H9 (cell line): ENCODE results near the gene ELMOD3. TPM values are rescaled to one million over a fixed set of nuclear protein-coding genes. Genes with fewer than 3 reads are reported as not detected.
A peak's percentile ranks its signal among the peaks of the same experiment; 100 is the strongest.

ENCODE experiments used
- DNase-seq: peaks from one replicate; pipeline ENCODE4 v3.0.0-alpha.2; 2017
- H2AFZ ChIP-seq: one replicate; pipeline ENCODE4 v1.6.1; 2013; ENCODE audit warnings: mild to moderate bottlenecking, low read length, control low read depth, moderate library complexity
- H2AK5ac ChIP-seq: 2 replicates; pipeline ENCODE4 v1.6.1; 2013; ENCODE audit warnings: low read length, control low read depth, mixed read lengths; ENCODE audit not compliant: insufficient read length
- H2BK120ac ChIP-seq: one replicate; pipeline ENCODE4 v1.6.1; 2013; ENCODE audit warnings: low read depth, mild to moderate bottlenecking, low read length, control low read depth, inconsistent platforms; ENCODE audit not compliant: poor library complexity, severe bottlenecking
- H2BK12ac ChIP-seq: 2 replicates; pipeline ENCODE4 v1.6.1; 2013; ENCODE audit warnings: low read length, control low read depth, mixed read lengths, low read depth; ENCODE audit not compliant: insufficient read length
- H2BK15ac ChIP-seq: 2 replicates; pipeline ENCODE4 v1.6.1; 2013; ENCODE audit warnings: low read depth, low read length, control low read depth
- H2BK20ac ChIP-seq: one replicate; pipeline ENCODE4 v1.6.1; 2013; ENCODE audit warnings: low read depth, mild to moderate bottlenecking, low read length, control low read depth, inconsistent platforms; ENCODE audit not compliant: poor library complexity, severe bottlenecking
- H2BK5ac ChIP-seq: 2 replicates; pipeline ENCODE4 v1.6.1; 2013; ENCODE audit warnings: low read length, control low read depth, mixed read lengths; ENCODE audit not compliant: insufficient read length
- H3K14ac ChIP-seq: 2 replicates; pipeline ENCODE4 v1.6.1; 2013; ENCODE audit warnings: low read length, control low read depth; ENCODE audit not compliant: insufficient read depth
- H3K18ac ChIP-seq: 2 replicates; pipeline ENCODE4 v1.6.1; 2013; ENCODE audit warnings: low read depth, mild to moderate bottlenecking, mixed read lengths, low read length, control low read depth; ENCODE audit not compliant: insufficient read length
- H3K23ac ChIP-seq: 2 replicates; pipeline ENCODE4 v1.6.1; 2013; ENCODE audit warnings: low read length, control low read depth, mixed read lengths, low read depth; ENCODE audit not compliant: insufficient read length
- H3K23me2 ChIP-seq: 2 replicates; pipeline ENCODE4 v1.6.1; 2013; ENCODE audit warnings: low read depth, mild to moderate bottlenecking, mixed read lengths, low read length, control low read depth; ENCODE audit not compliant: insufficient read length, poor library complexity, severe bottlenecking
- H3K27ac ChIP-seq: 2 replicates; pipeline ENCODE4 v1.5.1; 2013; ENCODE audit warnings: low read length, control low read depth, mixed read lengths, low read depth; ENCODE audit not compliant: insufficient read length
- H3K27me3 ChIP-seq: 2 replicates; pipeline ENCODE4 v1.6.1; 2013; ENCODE audit warnings: low read length, control low read depth, inconsistent platforms; ENCODE audit not compliant: insufficient read depth
- H3K4ac ChIP-seq: 2 replicates; pipeline ENCODE4 v1.6.1; 2013; ENCODE audit warnings: low read depth, mild to moderate bottlenecking, control low read depth, inconsistent platforms, low read length, moderate library complexity
- H3K4me1 ChIP-seq: 2 replicates; pipeline ENCODE4 v1.6.1; 2013; ENCODE audit warnings: low read length, control low read depth, inconsistent platforms; ENCODE audit not compliant: insufficient read depth
- H3K4me2 ChIP-seq: 2 replicates; pipeline ENCODE4 v1.6.1; 2013; ENCODE audit warnings: low read length, control low read depth, mixed read lengths; ENCODE audit not compliant: insufficient read length, insufficient read depth
- H3K56ac ChIP-seq: 2 replicates; pipeline ENCODE4 v1.6.1; 2013; ENCODE audit warnings: low read depth, mild to moderate bottlenecking, mixed read lengths, low read length, control low read depth; ENCODE audit not compliant: insufficient read length
- H3K79me1 ChIP-seq: 2 replicates; pipeline ENCODE4 v1.6.1; 2013; ENCODE audit warnings: low read depth, mild to moderate bottlenecking, moderate library complexity, low read length, control low read depth, inconsistent platforms; ENCODE audit not compliant: insufficient read depth, poor library complexity, severe bottlenecking
- H3K79me2 ChIP-seq: 2 replicates; pipeline ENCODE4 v1.6.1; 2013; ENCODE audit warnings: low read length, control low read depth, inconsistent platforms; ENCODE audit not compliant: insufficient read depth
- H3K9ac ChIP-seq: 2 replicates; pipeline ENCODE4 v1.6.1; 2013; ENCODE audit warnings: low read length, control low read depth, mixed read lengths; ENCODE audit not compliant: insufficient read length; ENCODE audit errors: extremely low read depth
- H3K9me3 ChIP-seq: one replicate; pipeline ENCODE4 v1.6.1; 2013; ENCODE audit warnings: low read depth, low read length, inconsistent platforms; ENCODE audit not compliant: control insufficient read depth
- H3T11ph ChIP-seq: one replicate; pipeline ENCODE4 v1.6.1; 2013; ENCODE audit warnings: mild to moderate bottlenecking, low read length, control low read depth, inconsistent platforms
- H4K20me1 ChIP-seq: one replicate; pipeline ENCODE4 v1.6.1; 2013; ENCODE audit not compliant: control insufficient read depth, insufficient read length, insufficient read depth
- H4K5ac ChIP-seq: 2 replicates; pipeline ENCODE4 v1.6.1; 2013; ENCODE audit warnings: low read depth, mild to moderate bottlenecking, mixed read lengths, low read length, control low read depth; ENCODE audit not compliant: insufficient read length
- H4K8ac ChIP-seq: replicated peaks from 2 replicates; pipeline ENCODE4 v1.6.1; 2013; ENCODE audit warnings: low read length, control low read depth, mixed read lengths, low read depth; ENCODE audit not compliant: insufficient read length
- H4K91ac ChIP-seq: 2 replicates; pipeline ENCODE4 v1.6.1; 2013; ENCODE audit warnings: low read depth, mild to moderate bottlenecking, moderate library complexity, mixed read lengths, low read length, control low read depth; ENCODE audit not compliant: insufficient read length
- H3K27ac Mint-ChIP-seq, 3 experiments: 2 replicates in 2 of 3; 3 replicates in 1 of 3; pipeline ENCODE4 v1.8.0; 2020 to 2021; ENCODE audit warnings: mixed read lengths in 3 of 3, mild to moderate bottlenecking in 1 of 3, moderate library complexity in 1 of 3
- H3K27me3 Mint-ChIP-seq: 2 replicates; pipeline ENCODE4 v1.8.0; 2021; ENCODE audit warnings: low read depth, mild to moderate bottlenecking, moderate library complexity, mixed read lengths
- H3K36me3 Mint-ChIP-seq, 3 experiments: 2 replicates in 2 of 3; 3 replicates in 1 of 3; pipeline ENCODE4 v1.8.0; 2020 to 2021; ENCODE audit warnings: low read depth in 3 of 3, mixed read lengths in 3 of 3; ENCODE audit not compliant: insufficient read depth in 1 of 3
- H3K4me1 Mint-ChIP-seq, 2 experiments: 2 replicates each; pipeline ENCODE4 v1.8.0; 2020; ENCODE audit warnings: mixed read lengths in 2 of 2
- H3K4me3 Mint-ChIP-seq, 2 experiments: 2 replicates in 1 of 2; 3 replicates in 1 of 2; pipeline ENCODE4 v1.8.0; 2020 to 2021; ENCODE audit warnings: mild to moderate bottlenecking in 2 of 2, mixed read lengths in 2 of 2, moderate library complexity in 1 of 2
- H3K9me3 Mint-ChIP-seq, 2 experiments: 2 replicates in 1 of 2; 3 replicates in 1 of 2; pipeline ENCODE4 v1.8.0; 2020; ENCODE audit warnings: mild to moderate bottlenecking in 2 of 2, mixed read lengths in 2 of 2, moderate library complexity in 1 of 2
- CTCF ChIP-seq: fragments of 200-600 bp; sonication (generic); conservative IDR thresholded peaks from 3 replicates; pipeline ENCODE4 v1.8.0; 2021; ENCODE audit warnings: antibody characterized with exemption, mild to moderate bottlenecking
- WGBS: extraction: QIAGEN DNeasy Blood & Tissue Kit; methylation state at CpG from one replicate; pipeline ENCODE4 v1.1.7; 2013; ENCODE audit warnings: missing lambda C conversion rate, low lambda C conversion rate, mixed read lengths; ENCODE audit not compliant: insufficient read length; ENCODE audit errors: extremely low coverage; 5-methylcytosine and 5-hydroxymethylcytosine counted together
- total RNA-seq: library from RNA; stranded (reverse); gene quantifications from 2 replicates; pipeline ENCODE4 v1.2.1, GENCODE V29; 2021

Gene ELMOD3
- total RNA-seq, 1 experiment from 2014 or later = 7.6 TPM

- Mint-ChIP-seq H3K4me3 (peak overlapping the region; percentile 90 to 93), H3K36me3 (peaks cover 25 to 55% (median 48%) of the 10 kb centered on the region in 3 experiments; a peak in 6 of 7 replicates), H3K27ac (peak overlapping the region in 1 of 3 experiments; percentile 100; a peak in 2 of 7 replicates), H3K4me1 (peaks cover 35 to 44% of the 10 kb centered on the region in 2 experiments), H3K9me3 (no peaks in the 10 kb centered on the region; a peak in 1 of 5 replicates), H3K27me3 (no peaks in the 10 kb centered on the region; the same call in 1 of the 2 replicates)
- H3K9me3 ChIP-seq = no peaks in the 10 kb centered on the region
- no peaks in the 10 kb centered on the region for H3K27me3 ChIP-seq
- H2AK5ac ChIP-seq = no peak overlapping the region
- no peak overlapping the region for H3K23ac ChIP-seq
- no peak overlapping the region for H3K18ac ChIP-seq
- H2BK5ac ChIP-seq = no peak overlapping the region
- no peak overlapping the region for H3K56ac ChIP-seq
- H2BK20ac ChIP-seq = no peak overlapping the region
- no peaks in the 10 kb centered on the region; the same call in 1 of the 2 replicates for H3K4me1 ChIP-seq
- no peak overlapping the region for H3T11ph ChIP-seq
- TF ChIP-seq CTCF = no peak
- no peak overlapping the region for H2BK15ac ChIP-seq
- H3K23me2 ChIP-seq = peaks cover 18% of the 10 kb centered on the region
- no peak for DNase-seq
- no peaks in the 10 kb centered on the region for H4K20me1 ChIP-seq
- no CpG with 5 or more reads among the region's 32 CpGs for WGBS
- peaks cover 16% of the 10 kb centered on the region for H3K79me1 ChIP-seq
- peak overlapping the region; percentile 80 for H3K9ac ChIP-seq
- no peak overlapping the region for H4K8ac ChIP-seq
- H3K14ac ChIP-seq = no peak overlapping the region; the same call in 1 of the 2 replicates
- H4K5ac ChIP-seq = no peak overlapping the region
- H2BK12ac ChIP-seq = no peak overlapping the region
- peaks cover 8% of the 10 kb centered on the region; the same call in 1 of the 2 replicates for H3K79me2 ChIP-seq
- H3K4me2 ChIP-seq = peak overlapping the region; percentile 92
- no peak overlapping the region for H2AFZ ChIP-seq
- no peak overlapping the region for H4K91ac ChIP-seq
- no peak overlapping the region for H2BK120ac ChIP-seq
- H3K27ac ChIP-seq = no peak overlapping the region
- H3K4ac ChIP-seq = no peak overlapping the region
Measured at GRCh38 chr2:85326406-85327159, 28.0 kb upstream of the ELMOD3 start.
